GM23248 (cell line): ENCODE measurements around the gene CAPN2.

Source experiments
- EZH2 ChIP-seq: fragments of 200-600 bp; sonication (generic); IDR thresholded peaks from 2 replicates; pipeline ENCODE4 v1.6.1; 2018; ENCODE audit warnings: antibody characterized with exemption, mild to moderate bottlenecking; ENCODE audit not compliant: insufficient read depth, poor library complexity, severe bottlenecking
- EZH2phosphoT487 ChIP-seq: fragments of 200-600 bp; sonication (generic); IDR thresholded peaks from 2 replicates; pipeline ENCODE4 v1.6.1; 2018; ENCODE audit warnings: antibody characterized with exemption, moderate library complexity, mild to moderate bottlenecking, low read depth; ENCODE audit not compliant: insufficient read depth

DNA sequence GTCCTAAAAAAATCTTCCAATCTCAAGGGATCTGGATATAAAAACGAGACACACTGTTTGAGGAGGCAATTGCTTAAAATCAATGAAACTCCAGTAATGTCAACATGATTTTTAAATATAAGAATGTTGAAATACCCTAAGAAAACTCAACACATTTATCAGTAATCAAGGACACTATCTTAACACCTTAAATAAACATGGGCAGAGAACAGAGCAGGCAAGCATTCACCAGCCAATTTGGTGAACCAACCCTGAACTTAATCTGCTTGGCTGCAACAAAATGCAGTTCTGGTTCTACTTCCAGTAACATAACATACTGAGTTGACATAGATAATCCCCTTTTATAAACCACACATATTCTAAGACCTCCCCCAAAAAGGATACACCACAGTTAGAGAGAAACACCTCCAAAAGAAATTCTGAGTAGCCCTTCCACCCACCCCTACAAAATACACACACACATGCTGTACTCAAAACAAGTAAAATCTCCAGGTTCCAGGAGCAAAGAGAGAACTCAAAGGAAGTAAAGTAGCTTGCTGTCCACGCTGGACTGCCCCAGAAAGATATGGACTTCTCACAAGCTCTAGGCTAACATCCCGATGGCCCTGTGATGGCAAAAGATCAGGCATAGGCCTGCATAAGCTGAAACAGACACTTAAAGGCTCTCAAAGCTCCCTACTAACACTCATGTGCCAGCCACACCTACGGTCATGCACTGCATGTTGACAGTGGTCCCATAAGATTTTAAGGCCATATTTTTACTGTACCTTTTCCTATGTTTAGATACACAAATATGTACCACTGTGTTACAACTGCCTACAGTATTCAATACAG lies 102.9 kb downstream of the CAPN2 start:
- TF ChIP-seq EZH2phosphoT487 (no peak), EZH2 (no peak)
